Measurements from ENCODE around the gene RNF220.

The RNF220 gene

DNA sequence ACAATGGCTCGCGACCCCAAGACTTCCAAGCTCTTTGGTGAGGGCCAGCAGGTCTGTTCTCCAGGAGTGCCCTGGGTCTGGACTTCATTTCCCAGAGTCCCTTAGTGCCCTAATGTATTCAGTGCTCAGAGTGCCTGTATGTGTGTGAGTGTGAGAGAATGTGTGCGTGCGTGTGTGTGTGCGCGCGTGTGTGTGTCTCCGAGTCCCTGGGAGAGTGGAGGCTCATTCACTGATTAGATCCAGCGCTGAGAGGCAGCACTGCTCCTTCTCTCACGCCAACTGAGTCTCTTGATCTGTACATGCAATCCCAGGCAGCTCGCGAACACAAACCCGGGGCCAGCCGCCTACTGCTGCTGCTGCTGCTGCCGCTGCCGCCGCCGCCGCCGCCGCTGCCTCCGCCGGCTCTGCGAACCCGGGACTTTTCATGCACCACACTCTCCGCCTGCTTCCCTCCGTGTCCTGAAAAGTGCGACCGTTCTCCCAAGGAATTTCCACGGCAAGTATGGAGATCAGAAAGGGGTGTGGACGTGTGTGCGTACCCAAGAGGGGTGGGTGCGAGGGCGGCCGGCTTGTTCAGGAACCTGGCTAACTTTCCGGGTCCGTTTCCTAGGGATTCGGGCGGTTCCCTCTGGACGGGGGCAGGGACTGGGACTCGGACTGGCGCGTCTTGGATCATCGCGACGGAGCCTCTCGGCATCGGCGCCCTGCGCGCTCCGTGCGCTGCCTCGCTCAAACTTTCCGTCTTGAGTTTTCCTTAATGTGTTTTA is at the start of gene RNF220:
Gene RNF220, plus strand, starts transcription at position 225 of the 767 bp plus-strand sequence.
- DNase-seq, result no peak

DNA sequence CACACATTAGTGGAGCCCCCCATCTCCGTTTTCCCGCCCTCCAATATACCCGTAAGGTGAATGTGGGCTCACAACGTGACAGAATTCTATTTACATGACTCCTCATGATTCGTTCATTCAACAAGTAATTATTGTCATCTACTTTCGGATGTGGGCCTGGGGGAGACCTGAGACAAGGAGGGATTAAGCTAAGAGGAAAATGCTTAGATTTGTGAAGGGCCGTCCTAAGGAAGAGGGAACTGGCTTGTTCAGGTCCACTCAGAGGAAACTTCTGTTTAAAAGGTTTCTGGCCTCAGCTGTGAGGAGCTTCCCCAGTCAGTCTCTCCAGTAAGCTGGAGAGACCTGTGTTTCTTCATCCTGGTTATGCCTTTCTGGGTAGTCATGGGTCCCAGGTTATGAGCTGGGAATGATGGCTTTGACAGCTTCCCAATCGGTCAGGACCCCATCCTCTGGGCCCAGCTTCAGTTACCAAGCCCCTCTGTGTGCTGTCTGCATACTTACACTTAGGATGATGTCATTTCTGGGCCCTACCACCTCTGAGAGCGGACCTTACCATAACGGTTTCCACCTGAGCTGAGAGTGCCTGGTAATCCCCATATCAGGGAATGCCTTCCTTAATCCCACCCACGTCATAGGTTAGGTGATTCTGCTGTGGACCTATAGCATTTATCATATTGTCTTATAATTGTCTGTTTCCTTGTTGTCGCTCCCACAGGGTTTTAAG is 49.3 kb upstream of the RNF220 start:
- no peak for DNase-seq

DNA sequence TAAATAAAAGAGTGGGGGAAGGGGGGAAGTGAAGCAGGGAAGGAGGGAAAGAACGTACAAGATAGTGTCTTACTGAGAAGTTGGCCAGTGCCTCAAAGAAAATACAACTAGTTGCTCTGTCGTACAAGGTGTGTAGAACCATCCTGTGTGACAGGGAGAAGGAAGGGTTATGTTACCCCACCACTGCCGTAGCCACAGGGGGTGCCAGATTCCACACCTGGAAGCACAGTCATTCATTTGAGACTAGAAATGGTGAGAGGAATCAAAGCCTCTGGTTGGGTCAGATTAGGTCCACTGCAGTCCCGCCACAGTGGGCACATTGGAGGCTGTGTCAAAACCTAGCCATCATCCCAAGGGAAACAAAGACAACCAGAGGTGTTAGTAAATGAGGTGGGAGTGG is 47.3 kb upstream of the RNF220 start:
- DNase-seq, result no peak

DNA sequence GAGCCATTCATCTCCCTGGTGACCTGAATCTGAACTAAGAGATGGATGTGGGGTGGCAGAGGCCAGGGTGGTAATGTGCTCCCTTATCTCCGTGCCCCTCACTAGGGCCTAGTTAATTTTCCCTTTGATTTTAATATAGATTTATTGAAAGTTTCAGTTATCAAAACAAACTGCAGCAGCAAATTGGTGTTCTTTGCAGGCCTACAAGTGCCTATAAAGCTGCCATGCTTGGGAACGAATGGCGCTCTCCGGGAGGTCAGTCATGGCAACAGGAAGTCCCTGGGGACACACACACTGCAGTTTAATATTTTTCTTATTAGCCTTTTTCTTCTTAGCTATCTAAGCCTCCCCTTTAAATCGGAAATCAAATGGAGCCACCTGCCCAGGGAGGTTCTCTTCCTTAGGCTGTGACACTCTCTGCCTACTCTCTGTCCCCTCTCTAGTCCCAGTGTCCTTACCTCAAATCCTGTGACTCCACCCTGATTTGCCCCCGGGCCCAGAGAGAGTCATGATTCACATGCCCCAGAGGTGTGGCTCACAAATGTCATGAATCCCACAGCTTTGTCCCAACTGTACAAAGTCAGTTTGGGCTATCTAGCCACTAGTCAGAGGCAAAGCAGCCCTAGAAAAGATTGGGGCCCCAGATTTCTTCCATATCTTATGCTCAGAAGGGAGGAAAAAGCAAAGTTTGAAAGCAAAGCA is 45.7 kb upstream of the RNF220 start:
- DNase-seq, result no peak

DNA sequence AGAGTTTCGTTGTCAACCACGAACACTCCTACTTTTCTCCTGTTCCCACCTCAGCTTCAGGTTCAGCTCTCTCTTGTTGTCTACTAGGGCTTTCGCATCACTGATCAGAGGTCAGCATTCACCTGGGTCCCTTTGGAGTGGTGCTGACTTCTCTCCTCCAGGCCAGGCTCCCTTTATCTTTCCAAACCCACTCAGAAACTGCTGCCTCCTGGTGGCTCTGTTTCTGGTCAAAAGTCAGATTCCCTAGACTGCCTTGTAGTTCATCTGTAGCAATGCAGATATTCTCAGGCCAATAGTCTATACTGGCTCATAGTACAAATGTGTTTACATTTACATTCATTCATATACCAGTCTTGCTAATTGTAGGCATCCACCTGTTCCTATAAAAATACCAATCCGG is 43.6 kb upstream of the RNF220 start:
- no peak for DNase-seq

DNA sequence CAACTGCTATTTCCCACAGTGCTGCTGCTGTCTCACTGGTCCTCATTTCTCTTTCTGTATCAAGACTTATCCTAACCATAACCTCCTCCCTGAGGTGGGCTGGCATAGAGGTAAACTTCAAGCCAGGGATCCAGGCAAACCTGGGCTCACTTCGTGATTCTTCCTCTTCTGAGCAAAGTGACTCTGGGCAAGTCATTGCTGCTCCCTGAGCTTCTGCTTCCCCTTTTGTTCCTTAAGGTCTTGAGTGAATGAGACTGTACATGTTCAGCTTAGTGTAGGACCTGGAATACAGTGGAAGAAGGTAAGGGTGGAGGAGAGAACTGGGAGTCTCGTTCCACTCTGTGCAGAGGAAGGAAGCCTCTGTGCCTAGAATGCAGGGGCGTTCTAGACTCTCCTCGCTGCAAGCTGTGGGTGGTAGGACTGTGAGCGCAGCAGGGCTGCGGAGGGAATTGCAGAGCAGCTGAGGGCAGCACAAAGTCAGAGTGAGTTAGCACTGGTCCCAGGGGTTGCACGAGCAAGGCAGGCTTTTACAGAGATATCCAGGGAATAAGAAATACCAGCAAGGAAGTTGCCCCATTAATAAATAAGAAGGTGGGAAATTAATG is 38.6 kb upstream of the RNF220 start:
- DNase-seq, result no peak

DNA sequence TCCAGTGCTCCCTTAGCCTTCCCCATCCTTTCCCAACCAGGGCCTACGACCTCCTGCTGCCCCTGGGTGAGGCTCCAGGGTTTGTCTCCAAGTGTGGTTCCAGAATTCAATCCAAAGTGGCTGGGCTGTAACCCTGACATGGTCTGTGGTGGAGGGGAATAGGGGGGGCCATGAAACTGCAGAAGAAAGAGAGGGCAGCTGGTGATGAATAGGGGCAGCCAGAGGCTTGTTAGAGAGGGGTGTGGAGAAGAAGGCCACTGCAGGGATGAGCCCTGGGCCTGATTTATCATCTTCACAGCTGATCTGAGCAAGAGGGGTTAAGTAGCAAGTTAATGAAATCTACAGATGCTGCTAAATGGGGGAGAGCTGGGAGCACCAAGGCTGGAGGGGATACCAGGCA is 37.1 kb upstream of the RNF220 start:
- no peak for DNase-seq

DNA sequence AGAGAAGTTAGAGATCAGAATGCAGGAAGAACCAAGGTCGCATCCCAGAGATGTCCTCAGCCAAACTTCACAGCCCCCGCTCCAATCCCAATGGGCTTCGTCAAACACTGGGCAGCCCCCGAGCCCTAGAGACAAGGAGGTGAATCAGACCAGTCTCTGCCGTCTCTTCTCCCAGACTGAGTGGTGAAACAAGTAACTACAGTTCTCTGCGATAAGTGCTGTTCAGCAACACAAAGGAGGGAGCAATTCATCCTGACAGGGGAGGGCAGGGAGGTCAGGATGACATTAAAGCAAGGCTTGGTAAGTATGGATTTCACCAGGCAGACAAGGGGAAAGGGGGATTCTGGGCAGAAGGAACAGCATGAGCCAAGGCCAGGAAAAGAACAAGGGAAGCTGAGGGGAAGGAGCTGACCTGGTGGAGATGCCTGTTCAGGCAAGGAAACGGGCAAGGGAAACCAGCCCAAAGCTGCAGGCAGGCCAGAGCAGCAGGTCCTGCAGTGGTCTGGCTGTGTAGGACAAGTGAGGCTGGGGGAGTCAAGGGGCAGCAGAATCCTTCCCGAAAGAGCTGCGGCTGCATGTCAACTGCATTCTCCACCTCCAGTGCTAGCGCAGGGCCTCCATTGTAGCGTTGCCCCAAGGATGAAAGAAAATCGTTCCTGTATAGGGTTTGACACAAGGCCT is 36.4 kb upstream of the RNF220 start:
- DNase-seq, result no peak

DNA sequence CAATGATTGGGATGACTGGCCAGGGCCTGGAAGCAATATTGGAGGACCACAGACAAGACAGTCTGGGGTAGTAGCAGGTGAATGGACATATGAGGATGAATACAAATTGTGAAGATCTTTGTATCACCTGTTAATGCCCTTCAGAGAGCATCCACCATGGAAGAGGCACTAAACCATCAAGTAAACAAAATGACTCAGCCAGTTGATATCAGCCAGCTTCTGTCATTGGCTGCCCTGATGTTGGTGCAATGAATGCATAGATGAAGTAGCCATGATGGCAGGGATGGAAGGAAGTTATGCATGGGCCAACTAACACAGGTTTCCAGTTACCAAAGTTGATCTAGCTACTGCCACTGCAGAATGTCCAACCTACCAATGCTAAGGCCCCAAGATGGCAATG is 33.8 kb upstream of the RNF220 start:
- DNase-seq, result no peak

DNA sequence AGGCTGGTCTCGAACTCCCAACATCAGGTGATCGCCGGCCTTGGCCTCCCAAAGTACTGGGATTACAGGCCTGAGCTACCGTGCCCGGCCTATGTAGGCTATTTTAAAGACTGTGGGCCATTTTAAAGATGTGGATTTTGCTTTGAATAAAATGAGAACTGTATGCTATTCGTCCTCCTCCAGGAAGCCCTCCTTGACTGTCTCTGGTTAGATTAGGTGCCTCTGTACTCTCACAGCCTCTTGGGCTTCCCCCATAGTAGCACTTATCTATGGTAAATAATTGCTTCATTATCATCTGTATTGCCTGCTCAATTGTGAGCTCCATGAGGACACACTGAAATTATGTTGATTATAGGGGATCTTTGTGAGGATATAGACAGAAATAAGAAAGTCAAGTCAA is 29.5 kb upstream of the RNF220 start:
- no peak for DNase-seq

DNA sequence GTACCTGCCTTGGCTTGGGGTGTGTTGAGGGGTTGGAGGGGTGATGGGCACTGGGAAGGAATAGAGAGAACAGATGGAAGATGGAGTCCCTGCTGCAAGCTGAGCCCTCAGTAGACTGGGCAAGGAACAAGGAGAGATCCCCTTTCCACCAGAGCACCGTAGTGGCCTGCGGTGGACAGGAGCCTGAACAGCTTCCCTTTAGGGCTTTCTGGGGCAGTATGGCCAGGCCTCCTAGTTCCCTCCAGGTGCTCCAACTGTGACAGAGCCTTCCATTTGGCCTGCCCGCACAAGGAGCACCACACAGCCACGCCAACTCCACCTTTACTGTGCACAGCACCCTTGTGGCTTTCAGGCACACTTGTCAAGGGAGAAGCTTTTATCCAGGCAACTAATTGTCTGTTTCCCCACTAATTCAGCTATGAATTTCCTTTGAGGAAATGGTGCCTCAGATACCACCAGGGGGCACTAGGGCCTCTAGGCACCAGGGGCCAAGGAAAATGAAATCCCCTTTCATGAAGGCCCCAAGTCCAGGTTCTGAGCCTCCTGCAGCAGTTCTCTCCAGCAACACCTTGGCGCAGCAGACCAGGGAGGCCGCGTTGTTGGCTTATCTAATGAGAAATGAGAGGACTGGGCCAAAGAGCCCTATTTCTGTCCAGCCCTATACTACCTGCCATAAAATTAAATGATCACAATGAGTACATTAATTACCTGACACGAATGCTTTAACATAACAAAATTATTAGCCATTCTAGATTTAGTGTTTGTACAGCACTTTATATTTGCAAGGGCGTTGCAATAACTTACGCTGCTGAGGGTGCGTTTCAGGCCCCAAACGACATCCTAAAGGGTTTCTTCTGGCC is 26.9 kb upstream of the RNF220 start:
- DNase-seq, result peak; percentile 22

DNA sequence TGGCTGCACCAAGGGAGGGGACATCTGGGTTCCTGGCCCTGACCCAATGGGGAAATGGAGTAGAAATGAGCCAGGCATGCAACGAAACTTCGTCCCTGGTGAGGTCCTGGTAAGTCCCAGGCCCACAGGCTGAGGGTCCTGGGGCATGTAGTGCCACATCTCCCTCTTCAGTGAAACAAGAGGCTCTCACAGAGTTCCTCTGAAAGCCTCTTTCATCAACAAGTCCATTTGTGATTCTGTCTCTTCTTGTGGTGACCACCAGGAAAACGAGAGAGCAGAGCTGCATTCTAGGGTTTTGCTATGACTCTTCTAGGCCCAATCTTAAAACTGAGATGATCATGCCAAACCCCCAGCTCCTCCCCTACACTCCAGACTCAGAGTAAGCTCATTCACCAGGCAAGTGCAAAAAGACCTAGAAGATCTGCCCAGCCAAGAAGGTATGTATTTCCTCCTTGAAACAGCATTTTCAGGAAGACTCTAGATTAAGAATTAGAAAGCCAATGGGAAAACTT is 24.3 kb upstream of the RNF220 start:
- DNase-seq, result no peak

DNA sequence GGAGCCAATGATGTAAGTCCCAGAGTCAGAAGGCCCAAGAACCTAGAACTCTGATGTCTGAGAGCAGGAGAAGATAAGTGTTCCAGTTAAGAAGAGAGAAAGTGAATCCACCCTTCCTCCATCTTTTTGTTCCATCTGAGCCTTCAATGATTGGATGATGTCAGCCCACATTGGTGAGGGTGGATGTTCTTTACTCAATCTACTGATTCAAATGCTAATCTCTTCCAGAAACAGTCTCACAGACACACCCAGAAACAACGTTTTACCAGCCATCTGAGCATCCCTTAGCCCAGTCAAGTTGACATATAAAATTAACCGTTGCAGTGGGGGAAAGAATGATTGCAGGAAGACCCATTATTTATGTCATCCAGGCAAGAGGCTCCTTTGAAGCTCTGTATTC is 16.5 kb upstream of the RNF220 start:
- DNase-seq, result no peak

DNA sequence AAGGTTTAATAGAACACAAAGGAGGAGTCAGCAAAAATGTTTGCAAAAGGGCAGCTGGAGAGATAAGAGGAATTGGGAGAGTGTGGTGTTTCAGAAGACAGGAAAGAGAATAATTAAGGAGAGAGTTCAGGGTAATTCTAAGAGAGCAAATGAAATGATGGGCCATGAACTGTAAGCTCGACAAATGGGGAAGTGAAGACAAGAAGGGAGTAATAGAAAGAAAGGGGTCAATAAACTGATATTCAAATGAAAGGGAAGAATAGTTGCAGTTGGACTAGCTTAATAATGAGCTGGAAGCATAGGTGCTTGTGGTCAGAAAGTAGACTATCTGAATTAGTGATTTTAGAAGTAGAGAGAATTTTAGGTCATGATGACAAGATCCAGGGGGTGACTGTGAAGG is 15.6 kb upstream of the RNF220 start:
- no peak for DNase-seq

DNA sequence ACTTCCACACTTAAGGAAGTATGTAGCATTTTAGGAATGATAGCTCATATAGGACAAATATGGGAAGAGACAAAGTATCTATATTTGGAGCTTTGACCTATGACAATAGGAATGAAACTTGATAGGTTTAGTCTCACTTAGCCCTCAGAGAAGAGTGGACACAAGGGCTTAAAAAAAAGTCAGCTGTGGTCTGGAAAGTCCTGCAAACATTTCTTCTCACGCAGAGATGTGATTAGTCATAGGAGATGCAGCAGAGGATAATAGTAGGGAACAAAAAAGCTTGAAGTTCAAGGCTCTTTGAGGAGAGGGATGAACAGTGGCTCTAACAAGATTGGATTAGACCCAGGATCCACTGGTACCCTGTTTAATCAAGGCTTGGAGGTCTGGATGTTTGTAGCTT is 14.8 kb upstream of the RNF220 start:
- peak; percentile 69 for DNase-seq

DNA sequence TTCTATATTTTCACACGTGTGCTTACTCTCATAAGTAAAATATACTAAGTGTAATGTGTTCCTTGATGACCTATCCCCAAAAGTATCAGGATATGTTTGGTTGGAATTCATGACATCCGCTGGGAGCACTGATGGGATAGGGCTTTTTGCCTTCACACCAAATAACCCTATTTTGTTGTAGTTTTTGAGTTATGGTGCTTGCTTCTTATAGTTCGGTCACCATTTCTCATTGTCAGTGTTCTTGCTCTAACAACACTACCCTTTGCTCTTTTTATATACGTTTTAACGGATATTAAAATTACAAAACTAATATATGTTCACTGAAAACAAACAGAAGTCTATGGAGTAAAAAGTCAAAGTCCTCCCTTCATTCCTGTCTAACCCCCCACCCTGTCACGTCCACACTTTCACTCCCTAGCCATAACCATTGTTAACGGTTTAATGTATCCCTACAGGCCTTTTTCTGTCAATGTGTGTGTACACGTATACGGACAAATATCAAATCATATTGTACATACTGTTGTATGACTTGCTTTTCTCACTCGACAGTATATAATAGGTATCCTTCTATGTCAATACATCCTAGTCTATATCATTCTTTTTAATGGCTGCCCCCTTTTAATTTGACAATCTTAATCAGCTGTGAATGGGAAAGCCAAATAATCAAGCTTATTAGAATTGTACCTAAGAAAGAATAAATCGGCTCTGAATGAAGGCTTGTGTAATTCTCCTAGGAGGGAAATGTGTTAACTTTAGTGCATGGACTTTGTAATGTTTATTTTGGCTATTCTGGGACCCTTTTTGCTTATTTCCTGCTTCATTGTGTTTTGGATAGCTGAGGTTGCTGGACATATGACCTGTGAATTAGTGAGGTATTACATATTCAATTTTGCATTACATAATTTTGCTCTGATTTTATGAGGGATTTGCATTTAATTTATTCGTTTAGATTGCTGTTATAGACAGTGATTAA is 3.5 kb upstream of the RNF220 start:
- no peak for DNase-seq

DNA sequence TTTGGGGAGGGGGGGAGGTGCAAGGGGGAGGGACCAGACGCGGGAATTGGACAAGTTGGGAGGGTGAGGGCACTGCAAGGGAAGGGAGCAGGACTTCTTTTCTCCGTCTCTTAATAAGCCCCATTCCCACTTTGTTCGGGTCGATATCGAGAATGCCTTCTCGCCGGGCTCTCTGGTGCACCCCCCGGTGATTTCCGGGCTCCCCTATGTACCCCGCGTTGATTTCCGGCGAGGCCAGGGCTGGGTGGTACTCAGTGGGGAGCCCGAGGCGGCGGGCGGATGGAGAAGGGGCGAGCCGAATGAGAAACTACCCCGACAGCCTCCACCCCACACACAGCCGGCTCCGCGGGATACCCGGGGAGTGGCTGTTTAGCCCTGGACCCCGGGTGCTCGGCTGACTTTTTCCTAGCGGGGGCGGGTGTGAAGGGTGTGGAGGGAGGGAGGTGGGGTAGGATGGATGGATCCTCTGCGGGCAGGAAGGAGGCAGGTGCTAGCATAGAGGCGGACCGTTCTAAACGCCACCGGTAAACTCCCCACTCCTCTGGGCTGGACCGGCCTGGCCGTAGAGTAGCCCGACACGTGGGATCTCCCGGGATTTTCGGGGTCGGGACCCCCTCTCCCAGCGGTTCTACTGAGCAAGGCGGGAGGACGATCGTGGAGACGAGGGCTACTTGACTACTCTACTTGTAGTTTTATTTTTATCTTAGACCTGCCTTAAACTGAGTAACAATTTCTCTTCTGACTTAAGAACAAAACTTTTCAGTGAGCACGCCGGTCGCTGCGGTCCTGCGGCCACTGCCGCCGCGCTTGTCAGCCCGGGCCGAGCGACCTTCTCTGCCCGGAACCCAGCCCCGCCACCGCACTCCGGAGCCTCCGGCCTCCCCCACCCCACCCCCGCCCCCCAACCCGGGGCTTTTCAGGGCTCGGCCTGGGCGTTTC is 1.0 kb downstream of the RNF220 start:
- no peak for DNase-seq

DNA sequence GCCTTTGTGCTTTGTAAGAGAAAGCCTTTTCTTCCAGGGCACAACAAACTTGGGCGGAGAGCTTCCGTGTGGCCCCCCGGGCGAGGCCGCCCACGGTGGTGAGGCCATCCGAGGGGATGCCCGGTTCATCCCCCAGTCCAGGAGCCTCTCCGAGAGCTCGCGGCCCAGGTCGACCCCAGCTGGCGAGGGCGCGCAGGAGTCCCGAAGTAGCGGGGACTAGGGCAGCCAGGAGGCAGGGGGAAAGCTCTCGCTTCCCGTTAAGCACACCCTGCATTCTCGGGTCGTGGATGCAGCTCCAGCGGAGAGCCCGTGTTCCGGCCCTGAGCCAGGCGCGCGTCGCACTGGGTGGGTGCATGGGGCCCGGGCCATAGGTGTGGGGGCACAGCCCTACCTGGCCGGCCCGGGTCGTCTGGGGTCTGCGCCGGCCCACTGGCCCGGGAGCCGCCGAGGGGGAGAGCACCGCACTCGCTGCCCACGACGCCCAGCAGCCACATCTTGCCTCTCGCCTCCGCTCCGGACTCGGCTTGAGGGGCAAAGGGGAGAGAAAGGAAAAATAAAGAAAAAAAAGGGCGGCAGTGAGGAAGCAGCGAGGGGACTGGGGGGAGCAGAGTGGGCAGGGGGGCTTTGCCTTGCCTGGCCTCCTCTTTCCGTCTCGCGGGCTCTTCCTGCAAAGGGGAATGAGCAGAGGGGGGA is 1.8 kb downstream of the RNF220 start:
- no peak for DNase-seq

All from HCEC 1CT (cell line).